WTC11 (cell line): Measurements from ENCODE around the gene RNF212.

ENCODE experiments used
- CTCF ChIP-seq: fragments of 200-600 bp; IDR thresholded peaks from 2 replicates; pipeline ENCODE4 v1.8.0; 2022; ENCODE audit warnings: antibody characterized with exemption
- E2F1 ChIP-seq: sonication (generic); formaldehyde crosslinking; IDR thresholded peaks from 2 replicates; pipeline ENCODE4 v1.8.0; 2022; ENCODE audit warnings: mild to moderate bottlenecking, missing genetic modification reagents
- ELF4 ChIP-seq: sonication (generic); formaldehyde crosslinking; IDR thresholded peaks from 2 replicates; pipeline ENCODE4 v1.8.1; 2022; ENCODE audit warnings: low read depth, mild to moderate bottlenecking, moderate library complexity, missing genetic modification reagents
- ERG ChIP-seq: fragments of 250-450 bp; sonication (Bioruptor Pico); IDR thresholded peaks from 2 replicates; pipeline ENCODE4 v1.8.0; 2021; ENCODE audit warnings: mild to moderate bottlenecking
- IRF1 ChIP-seq: sonication (generic); formaldehyde crosslinking; IDR thresholded peaks from 2 replicates; pipeline ENCODE4 v1.8.0; 2023; ENCODE audit warnings: missing genetic modification reagents
- IRF2 ChIP-seq: sonication (generic); formaldehyde crosslinking; IDR thresholded peaks from 2 replicates; pipeline ENCODE4 v1.8.0; 2022; ENCODE audit warnings: low read depth, missing genetic modification reagents, borderline replicate concordance
- KAT7 ChIP-seq: sonication (generic); formaldehyde crosslinking; IDR thresholded peaks from 2 replicates; pipeline ENCODE4 v1.8.1; 2023; ENCODE audit warnings: missing genetic modification reagents, mild to moderate bottlenecking, borderline replicate concordance
- MLX ChIP-seq: sonication (generic); formaldehyde crosslinking; IDR thresholded peaks from 2 replicates; pipeline ENCODE4 v1.8.1; 2023; ENCODE audit warnings: mild to moderate bottlenecking, missing genetic modification reagents, moderate library complexity
- NFE2L1 ChIP-seq: sonication (generic); formaldehyde crosslinking; IDR thresholded peaks from 2 replicates; pipeline ENCODE4 v1.8.1; 2023; ENCODE audit warnings: missing genetic modification reagents
- OVOL2 ChIP-seq: fragments of 250-450 bp; sonication (Bioruptor Pico); IDR thresholded peaks from 2 replicates; pipeline ENCODE4 v1.9.0; 2021; ENCODE audit warnings: mild to moderate bottlenecking, borderline replicate concordance
- PRDM15 ChIP-seq: sonication (generic); formaldehyde crosslinking; IDR thresholded peaks from 2 replicates; pipeline ENCODE4 v1.8.0; 2022; ENCODE audit warnings: missing genetic modification reagents
- SP1 ChIP-seq: sonication (generic); formaldehyde crosslinking; conservative IDR thresholded peaks from 2 replicates; pipeline ENCODE4 v1.8.1; 2022; ENCODE audit warnings: missing genetic modification reagents
- USF2 ChIP-seq: sonication (generic); formaldehyde crosslinking; IDR thresholded peaks from 2 replicates; pipeline ENCODE4 v1.8.1; 2023; ENCODE audit warnings: mild to moderate bottlenecking, missing genetic modification reagents, moderate library complexity
- ZSCAN18 ChIP-seq: fragments of 250-450 bp; sonication (Bioruptor Pico); IDR thresholded peaks from 2 replicates; pipeline ENCODE4 v2.1.2; 2022; ENCODE audit warnings: mild to moderate bottlenecking, moderate library complexity

GRCh38 chr4:1024882-1025545 lies 88.3 kb downstream of the RNF212 start:
- no peak for TF ChIP-seq USF2 (CRISPR knock-in tag)
- no peak for TF ChIP-seq MLX
- no peak for TF ChIP-seq IRF1 (CRISPR knock-in tag)
- TF ChIP-seq ERG (CRISPR knock-in tag), result no peak
- no peak for TF ChIP-seq E2F1 (CRISPR knock-in tag)
- TF ChIP-seq SP1 (CRISPR knock-in tag), result no peak
- no peak for TF ChIP-seq CTCF
- TF ChIP-seq OVOL2, result no peak
- TF ChIP-seq ELF4, result no peak
- TF ChIP-seq PRDM15 (CRISPR knock-in tag), result no peak
- no peak for TF ChIP-seq NFE2L1 (CRISPR knock-in tag)
- no peak for TF ChIP-seq KAT7 (CRISPR knock-in tag)
- TF ChIP-seq IRF2, result no peak
- no peak for TF ChIP-seq ZSCAN18 (CRISPR knock-in tag)
